ENCODE results near the gene CELF4. TPM values are rescaled to one million over a fixed set of nuclear protein-coding genes. Genes with fewer than 3 reads are reported as not detected.

The CELF4 gene
- total RNA-seq, 2 donors from 2014 or later = not detected

DNA sequence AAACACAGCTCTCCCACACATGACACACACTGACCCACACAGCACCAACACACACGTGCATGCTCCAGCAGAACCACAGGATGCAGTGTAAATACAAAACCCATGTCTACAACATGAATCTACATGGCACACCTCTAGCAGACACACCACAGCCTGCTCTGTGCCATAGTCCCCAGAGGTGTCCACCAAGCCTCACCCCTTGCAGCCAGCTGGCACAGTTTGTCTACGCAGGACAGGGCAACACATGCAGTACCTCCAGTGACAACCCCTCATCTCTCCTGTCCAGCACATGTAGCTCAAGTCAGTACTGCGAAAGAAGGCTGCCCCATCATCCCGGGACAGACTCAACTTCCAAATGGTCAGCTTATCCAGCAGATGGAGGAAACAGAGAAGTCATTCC is 18.9 kb downstream of the CELF4 start:
- Mint-ChIP-seq H3K27ac (no peak overlapping the region), H3K4me1 (no peaks in the 10 kb centered on the region), H3K4me3 (no peak overlapping the region), H3K9me3 (no peaks in the 10 kb centered on the region), H3K27me3 (peaks cover 7% of the 10 kb centered on the region), H3K36me3 (ENCODE audit: low read depth) (no peaks in the 10 kb centered on the region)
- ATAC-seq (replicated peaks) = no peak

GRCh38 chr18:37546272-37546537 is 19.4 kb downstream of the CELF4 start:
- no peaks in the 10 kb centered on the region for H3K4me1 Mint-ChIP-seq
- no peak overlapping the region for H3K27ac Mint-ChIP-seq
- H3K4me3 Mint-ChIP-seq = no peak overlapping the region
- H3K36me3 Mint-ChIP-seq (ENCODE audit: low read depth) = no peaks in the 10 kb centered on the region
- no peak for ATAC-seq (replicated peaks)
- no peaks in the 10 kb centered on the region for H3K9me3 Mint-ChIP-seq
- H3K27me3 Mint-ChIP-seq = peaks cover 11% of the 10 kb centered on the region

DNA sequence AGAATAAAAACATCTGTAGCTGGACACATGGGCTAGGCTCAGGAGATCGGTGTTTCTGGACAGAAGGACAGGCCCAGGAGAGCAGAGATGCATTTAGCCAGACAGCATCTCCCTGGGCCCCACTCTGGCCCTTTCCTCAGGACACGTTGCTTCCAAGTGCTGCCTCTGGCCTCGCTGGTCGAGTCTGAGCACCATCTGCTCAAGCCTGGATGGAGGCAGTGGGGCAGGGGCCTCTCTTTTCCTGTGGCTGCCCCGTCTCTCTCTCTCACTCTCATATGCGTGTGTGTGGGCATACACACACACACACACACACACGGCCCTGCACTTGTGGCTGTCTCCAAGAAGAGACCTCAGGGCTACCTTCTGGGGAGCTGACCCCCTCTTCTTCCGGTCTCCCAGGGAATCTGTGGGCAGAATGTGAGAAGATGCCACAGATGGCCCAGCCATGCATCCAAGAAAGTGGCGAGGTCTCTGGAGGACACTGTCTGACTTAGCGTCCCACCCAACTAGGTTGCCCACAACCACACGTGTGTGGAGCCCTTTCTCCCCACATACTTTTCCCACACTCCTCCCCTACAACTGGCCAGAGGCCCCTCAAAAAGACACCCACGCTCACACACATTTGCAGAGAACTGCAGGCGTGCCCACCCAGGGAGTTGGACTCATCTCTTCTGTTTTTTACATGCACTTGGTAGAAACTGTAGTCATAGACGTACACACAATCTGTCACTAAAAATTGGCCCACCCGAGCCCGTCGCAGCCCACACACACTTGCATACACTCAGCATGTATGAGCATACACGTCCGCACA is 19.9 kb downstream of the CELF4 start:
- no peak overlapping the region for H3K27ac Mint-ChIP-seq
- H3K4me3 Mint-ChIP-seq = no peak overlapping the region
- H3K36me3 Mint-ChIP-seq (ENCODE audit: low read depth) = no peaks in the 10 kb centered on the region
- no peaks in the 10 kb centered on the region for H3K4me1 Mint-ChIP-seq
- peaks cover 17% of the 10 kb centered on the region for H3K27me3 Mint-ChIP-seq
- ATAC-seq (replicated peaks) = no peak
- H3K9me3 Mint-ChIP-seq = no peaks in the 10 kb centered on the region

- no peak overlapping the region for H3K4me3 Mint-ChIP-seq
- H3K9me3 Mint-ChIP-seq = no peaks in the 10 kb centered on the region
- no peak overlapping the region for H3K27ac Mint-ChIP-seq
- no peaks in the 10 kb centered on the region for H3K36me3 Mint-ChIP-seq (ENCODE audit: low read depth)
- peaks cover 23% of the 10 kb centered on the region for H3K27me3 Mint-ChIP-seq
- ATAC-seq (replicated peaks) = no peak
- no peaks in the 10 kb centered on the region for H3K4me1 Mint-ChIP-seq
Observed at GRCh38 chr18:37544713-37545112, 20.9 kb downstream of the CELF4 start.

GRCh38 chr18:37544217-37544616 is 21.4 kb downstream of the CELF4 start:
- Mint-ChIP-seq H3K9me3 (no peaks in the 10 kb centered on the region), H3K4me3 (no peak overlapping the region), H3K27ac (no peak overlapping the region), H3K27me3 (peaks cover 24% of the 10 kb centered on the region), H3K36me3 (ENCODE audit: low read depth) (no peaks in the 10 kb centered on the region), H3K4me1 (no peaks in the 10 kb centered on the region)
- ATAC-seq (replicated peaks) = no peak

GRCh38 chr18:37543321-37543720 is 22.3 kb downstream of the CELF4 start:
- H3K36me3 Mint-ChIP-seq (ENCODE audit: low read depth) = no peaks in the 10 kb centered on the region
- H3K27ac Mint-ChIP-seq = no peak overlapping the region
- no peak for ATAC-seq (replicated peaks)
- no peaks in the 10 kb centered on the region for H3K9me3 Mint-ChIP-seq
- peaks cover under 1% of the 10 kb centered on the region for H3K4me1 Mint-ChIP-seq
- H3K4me3 Mint-ChIP-seq = no peak overlapping the region
- peaks cover 27% of the 10 kb centered on the region for H3K27me3 Mint-ChIP-seq

DNA sequence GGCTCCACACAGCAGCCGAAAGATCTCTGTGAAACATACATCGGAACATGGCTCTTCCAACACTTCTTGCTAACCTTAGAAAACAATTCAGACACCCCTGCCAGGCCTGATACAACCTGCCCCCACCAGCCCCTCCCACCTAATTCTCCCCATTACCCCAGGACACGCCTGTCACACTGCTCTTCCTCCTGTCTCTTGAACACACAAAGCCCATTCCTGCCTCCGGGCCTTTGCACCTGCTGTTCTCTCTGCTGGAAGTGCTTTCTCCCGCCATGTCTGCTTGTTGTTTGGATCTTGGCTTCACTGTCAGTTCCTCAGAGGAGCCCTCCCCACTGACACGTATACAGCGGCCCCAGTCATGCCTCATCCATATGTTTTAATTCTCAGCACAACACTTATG is 24.1 kb downstream of the CELF4 start:
- H3K4me1 Mint-ChIP-seq = peaks cover 4% of the 10 kb centered on the region
- no peak overlapping the region for H3K4me3 Mint-ChIP-seq
- no peak overlapping the region for H3K27ac Mint-ChIP-seq
- H3K9me3 Mint-ChIP-seq = no peaks in the 10 kb centered on the region
- no peaks in the 10 kb centered on the region for H3K36me3 Mint-ChIP-seq (ENCODE audit: low read depth)
- H3K27me3 Mint-ChIP-seq = peaks cover 26% of the 10 kb centered on the region
- ATAC-seq (replicated peaks) = no peak

DNA sequence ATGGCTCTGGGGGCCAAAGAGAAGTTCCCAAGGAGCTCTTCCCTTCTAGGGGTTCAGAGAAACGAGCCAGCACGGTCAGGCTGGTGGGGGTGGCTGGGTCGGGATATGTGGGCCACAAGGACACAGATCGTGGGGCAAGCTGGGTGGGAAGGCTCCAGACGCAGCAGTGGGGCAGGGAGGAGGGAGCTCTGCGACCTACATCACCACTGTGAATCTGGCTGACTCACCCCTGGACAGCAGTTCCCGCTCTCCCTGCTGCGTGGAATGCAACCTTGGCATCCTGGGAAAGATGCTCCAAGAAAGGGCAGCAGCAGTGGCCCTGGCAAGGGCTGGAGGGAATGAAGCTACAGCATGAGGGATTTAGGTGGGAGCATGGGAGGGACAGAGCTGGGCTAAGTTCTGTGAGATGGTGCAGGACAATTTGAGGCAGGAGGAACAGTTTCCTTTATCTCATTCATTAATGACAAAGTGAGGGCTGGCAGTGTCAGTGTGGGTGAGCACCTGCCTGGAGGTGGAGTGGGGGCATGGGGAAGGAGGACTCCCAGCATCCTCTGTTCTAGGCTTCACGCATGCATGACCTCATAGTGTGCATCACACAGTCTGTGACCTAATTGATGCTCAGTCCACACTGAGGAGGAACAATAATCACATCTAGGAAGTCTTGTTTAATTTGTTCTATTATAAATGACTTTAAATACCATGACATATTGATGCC is 25.0 kb downstream of the CELF4 start:
- H3K4me1 Mint-ChIP-seq = peaks cover 4% of the 10 kb centered on the region
- H3K27ac Mint-ChIP-seq = no peak overlapping the region
- peaks cover 26% of the 10 kb centered on the region for H3K27me3 Mint-ChIP-seq
- no peaks in the 10 kb centered on the region for H3K9me3 Mint-ChIP-seq
- no peaks in the 10 kb centered on the region for H3K36me3 Mint-ChIP-seq (ENCODE audit: low read depth)
- no peak overlapping the region for H3K4me3 Mint-ChIP-seq
- no peak for ATAC-seq (replicated peaks)

- H3K27me3 Mint-ChIP-seq = peaks cover 26% of the 10 kb centered on the region
- H3K27ac Mint-ChIP-seq = no peak overlapping the region
- no peak for ATAC-seq (replicated peaks)
- H3K4me3 Mint-ChIP-seq = no peak overlapping the region
- H3K4me1 Mint-ChIP-seq = peaks cover 4% of the 10 kb centered on the region
- H3K9me3 Mint-ChIP-seq = no peaks in the 10 kb centered on the region
- no peaks in the 10 kb centered on the region for H3K36me3 Mint-ChIP-seq (ENCODE audit: low read depth)
Observed at GRCh38 chr18:37539236-37539635, 26.4 kb downstream of the CELF4 start.

DNA sequence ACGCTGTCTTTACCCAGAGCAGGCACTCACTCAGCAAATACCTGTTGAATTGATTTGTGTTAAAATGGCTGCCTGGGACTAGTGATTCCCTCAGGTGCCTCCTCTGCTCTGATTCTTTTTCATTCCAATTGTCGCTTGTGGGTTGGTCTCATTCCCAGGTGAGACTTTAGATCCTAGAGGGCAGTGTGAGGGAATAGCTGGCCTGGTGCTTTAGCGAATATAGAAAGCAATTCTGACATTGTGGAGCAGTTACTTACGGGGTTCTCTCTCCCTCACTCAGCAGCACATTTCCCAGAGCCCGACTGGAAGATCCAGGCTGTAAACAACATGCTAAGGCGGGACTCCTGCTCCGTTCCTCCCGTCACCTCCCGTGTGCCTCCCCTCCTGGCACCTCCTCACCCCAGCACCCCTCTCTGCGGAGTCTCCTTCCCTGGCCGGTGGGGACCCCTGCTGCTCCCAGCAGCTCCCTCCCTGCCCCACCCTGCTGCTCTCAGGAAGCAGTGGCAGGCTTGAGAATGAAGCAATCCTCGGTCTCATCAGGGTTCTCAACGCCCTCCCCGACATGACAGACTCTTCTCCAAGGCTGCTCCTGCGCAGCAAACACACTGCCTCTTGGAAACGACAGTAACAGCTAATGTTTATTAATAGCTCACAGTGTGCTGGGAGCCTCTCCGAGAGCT is 26.9 kb downstream of the CELF4 start:
- no peak for ATAC-seq (replicated peaks)
- Mint-ChIP-seq H3K27ac (no peak overlapping the region), H3K27me3 (peaks cover 26% of the 10 kb centered on the region), H3K9me3 (no peaks in the 10 kb centered on the region), H3K4me3 (no peak overlapping the region), H3K36me3 (ENCODE audit: low read depth) (no peaks in the 10 kb centered on the region), H3K4me1 (peaks cover 4% of the 10 kb centered on the region)

DNA sequence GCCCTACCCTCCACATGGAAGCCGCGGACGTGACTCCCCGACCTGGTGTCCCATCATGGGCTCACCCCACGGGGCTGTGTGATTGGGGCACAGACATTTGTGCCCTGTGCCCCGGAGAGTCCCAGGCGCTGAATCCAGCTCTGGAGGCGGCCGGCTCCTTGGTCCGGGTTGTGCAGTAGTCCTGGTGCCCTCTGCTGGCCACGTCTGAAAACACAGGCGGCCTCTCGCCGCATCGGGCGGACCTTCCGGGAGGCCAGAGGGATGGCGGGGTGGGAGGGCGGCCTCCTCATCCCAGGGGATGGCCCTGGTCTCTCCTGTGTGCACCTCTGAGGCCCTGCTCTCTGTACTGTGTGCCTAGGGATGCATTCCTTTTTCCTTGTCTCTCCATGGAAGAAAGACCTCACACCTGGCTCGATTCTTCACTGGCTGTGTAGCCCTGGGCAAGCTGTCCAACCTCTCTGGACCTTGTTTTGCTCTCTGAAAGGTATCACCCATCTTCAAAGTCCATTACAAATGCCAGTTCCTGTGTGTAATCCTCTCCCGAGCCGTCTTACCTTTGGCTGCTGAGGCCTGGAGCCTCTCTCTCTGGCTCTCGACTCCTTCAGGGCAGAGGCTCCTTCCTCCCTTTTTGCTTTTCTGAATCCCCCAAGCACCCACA is 27.6 kb downstream of the CELF4 start:
- Mint-ChIP-seq H3K4me1 (peaks cover 4% of the 10 kb centered on the region), H3K27me3 (peaks cover 26% of the 10 kb centered on the region), H3K9me3 (no peaks in the 10 kb centered on the region), H3K36me3 (ENCODE audit: low read depth) (no peaks in the 10 kb centered on the region), H3K27ac (no peak overlapping the region), H3K4me3 (no peak overlapping the region)
- ATAC-seq (replicated peaks) = peak; percentile 48

- Mint-ChIP-seq H3K4me1 (peaks cover 4% of the 10 kb centered on the region), H3K27me3 (peaks cover 24% of the 10 kb centered on the region), H3K4me3 (no peak overlapping the region), H3K27ac (no peak overlapping the region), H3K36me3 (ENCODE audit: low read depth) (no peaks in the 10 kb centered on the region), H3K9me3 (no peaks in the 10 kb centered on the region)
- no peak for ATAC-seq (replicated peaks)
Observed at GRCh38 chr18:37536656-37537055, 28.9 kb downstream of the CELF4 start.

DNA sequence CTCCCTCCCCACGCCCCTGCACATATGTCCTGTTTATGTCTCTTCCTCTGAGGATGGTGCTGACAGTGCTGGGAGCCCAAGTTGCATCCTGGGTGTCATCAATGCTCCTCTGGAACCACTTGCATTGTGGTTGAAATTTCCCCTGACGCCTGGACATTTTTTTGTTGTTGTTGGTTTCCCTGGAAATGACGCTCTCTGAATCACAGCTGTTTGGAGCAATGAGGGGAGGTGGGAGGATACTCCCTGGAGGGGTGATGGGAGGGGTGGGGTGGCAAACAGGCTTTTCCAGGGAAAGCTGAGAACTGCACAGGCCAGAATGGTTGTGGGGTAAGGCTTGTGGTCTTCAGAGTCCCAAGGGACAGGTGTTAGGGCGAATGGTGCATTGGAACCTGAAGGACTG is 29.6 kb downstream of the CELF4 start:
- Mint-ChIP-seq H3K27ac (no peak overlapping the region), H3K27me3 (peaks cover 17% of the 10 kb centered on the region), H3K36me3 (ENCODE audit: low read depth) (no peaks in the 10 kb centered on the region), H3K9me3 (no peaks in the 10 kb centered on the region), H3K4me3 (no peak overlapping the region), H3K4me1 (peaks cover 4% of the 10 kb centered on the region)
- no peak for ATAC-seq (replicated peaks)

DNA sequence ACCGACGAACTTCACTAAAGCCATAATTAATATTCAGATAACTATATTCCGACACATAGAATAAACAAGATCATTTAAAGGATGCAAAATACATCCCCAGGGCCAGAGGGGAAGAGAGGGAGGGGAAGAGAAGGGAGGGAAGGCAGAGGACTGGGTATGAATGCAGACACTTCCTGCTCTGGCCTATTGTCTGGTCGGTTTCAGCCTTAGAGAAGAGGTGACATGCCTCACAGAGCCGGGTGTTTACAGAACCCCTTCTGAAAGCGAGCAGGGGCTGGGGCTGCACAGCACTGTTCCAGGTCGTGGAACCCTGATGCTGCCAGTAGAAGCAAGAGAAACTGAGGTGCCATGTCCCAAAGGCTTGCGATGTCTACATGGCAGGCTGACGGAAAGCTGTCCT is 31.0 kb downstream of the CELF4 start:
- Mint-ChIP-seq H3K9me3 (no peaks in the 10 kb centered on the region), H3K36me3 (ENCODE audit: low read depth) (no peaks in the 10 kb centered on the region), H3K4me3 (no peak overlapping the region), H3K4me1 (peaks cover 4% of the 10 kb centered on the region), H3K27me3 (peaks cover 10% of the 10 kb centered on the region), H3K27ac (no peak overlapping the region)
- no peak for ATAC-seq (replicated peaks)

All from activated T-helper 17 cell treated with anti-CD3 and anti-CD28 coated beads, Interleukin-2, amount 50 U/mL, for 72 hours (primary cell).